ENCODE measurements around the gene KLK3.
"Not testable (repeated sequence)": the region's sequence is repeated elsewhere in the genome, so short reads cannot be mapped to it uniquely, and the experiment has no call there.

Gene KLK3

DNA sequence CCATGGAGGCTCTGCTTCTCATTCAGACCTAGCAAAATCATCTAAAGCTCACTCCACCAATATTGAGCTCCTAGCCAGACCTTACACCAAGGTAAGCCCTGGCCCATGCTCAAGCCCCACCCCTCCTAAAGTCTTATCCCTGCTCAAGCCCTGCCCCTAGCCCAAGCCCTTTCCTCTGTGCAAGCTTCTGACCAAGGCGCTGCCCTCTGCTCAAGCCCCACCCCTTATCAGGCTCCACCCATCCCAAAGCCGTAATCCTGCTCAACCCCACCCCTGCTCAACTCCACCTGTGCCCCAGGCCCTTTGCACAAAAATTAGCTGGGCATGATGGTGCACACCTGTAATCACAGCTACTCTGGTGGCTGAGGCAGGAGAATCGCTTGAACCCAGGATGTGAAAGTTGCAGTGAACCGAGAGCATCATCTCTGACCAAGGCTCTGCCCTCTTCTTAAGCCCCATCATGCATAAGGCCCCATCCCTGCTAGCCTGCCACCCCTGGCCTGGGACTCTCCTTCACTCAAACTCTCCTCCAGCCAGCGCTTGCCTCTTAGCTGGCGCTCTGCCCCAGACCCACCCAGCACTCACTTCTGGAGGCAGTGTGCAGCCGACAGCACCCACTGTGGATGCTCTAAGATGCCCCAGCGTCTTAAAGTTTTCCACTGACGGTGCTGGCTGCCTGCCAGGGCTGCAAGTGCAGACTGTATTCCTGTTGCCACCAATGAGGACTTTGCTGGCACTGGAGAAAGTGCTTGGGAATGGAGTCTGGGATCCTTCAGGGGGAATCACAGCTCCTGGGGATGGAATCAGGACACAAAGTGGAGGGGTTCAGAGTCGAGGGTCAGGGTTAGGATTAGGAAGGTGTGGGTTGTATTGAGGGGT lies 40.0 kb downstream of the KLK3 start:
- Histone ChIP-seq H3K9me3 (ENCODE audit: insufficient read depth, low read length) (peaks cover 23% of the 10 kb centered on the region; the same call in 1 of the 2 replicates), H3K36me3 (ENCODE audit: insufficient read depth, insufficient read length, low read length) (no peaks in the 10 kb centered on the region), H3K9ac (ENCODE audit: insufficient read length, low read depth) (no peak overlapping the region), H3K4me3 (ENCODE audit: insufficient read length, low read depth) (no peak overlapping the region), H3K4me1 (ENCODE audit: insufficient read depth, insufficient read length) (no peaks in the 10 kb centered on the region), H3K27me3 (ENCODE audit: insufficient read depth, insufficient read length) (no peaks in the 10 kb centered on the region)
- TF ChIP-seq SUZ12 (IDR thresholded peaks at IDR 0.05; ENCODE audit: extremely low read depth, insufficient read depth, insufficient read length): no peak
- TF ChIP-seq ZNF274 (IDR thresholded peaks at IDR 0.05; ENCODE audit: low read depth, low read length): no peak
- no peak for TF ChIP-seq YY1 (IDR thresholded peaks at IDR 0.05; ENCODE audit: insufficient read depth, insufficient read length)
- no peak for DNase-seq (ENCODE audit: low read depth, low spot score)

DNA sequence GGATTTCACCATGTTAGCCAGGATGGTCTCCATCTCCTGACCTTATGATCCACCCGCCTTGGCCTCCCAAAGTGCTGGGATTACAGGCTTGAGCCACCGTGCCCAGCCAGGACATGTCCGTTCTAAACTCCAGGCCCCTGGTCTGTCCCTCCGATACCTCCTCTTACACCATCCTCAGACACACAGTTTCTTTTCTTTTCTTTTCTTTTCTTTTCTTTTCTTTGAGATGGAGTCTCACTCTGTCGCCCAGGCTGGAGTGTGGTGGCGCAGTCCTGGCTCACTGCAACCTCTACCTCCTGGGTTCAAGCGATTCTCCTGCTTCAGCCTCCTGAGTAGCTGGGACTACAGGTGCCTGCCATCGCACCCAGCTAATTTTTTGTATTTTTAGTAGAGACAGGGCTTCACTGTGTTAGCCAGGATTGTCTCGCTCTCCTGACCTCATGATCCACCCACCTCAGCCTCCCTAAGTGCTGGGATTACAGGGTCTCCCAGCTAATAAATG lies 41.4 kb downstream of the KLK3 start:
- not testable (repeated sequence) for DNase-seq (ENCODE audit: low read depth, low spot score); H3K27me3 ChIP-seq (ENCODE audit: insufficient read depth, insufficient read length); H3K4me1 ChIP-seq (ENCODE audit: insufficient read depth, insufficient read length); H3K36me3 ChIP-seq (ENCODE audit: insufficient read depth, insufficient read length, low read length); H3K4me3 ChIP-seq (ENCODE audit: insufficient read length, low read depth); H3K9ac ChIP-seq (ENCODE audit: insufficient read length, low read depth)
- peaks cover 23% of the 10 kb centered on the region; the same call in 1 of the 2 replicates for H3K9me3 ChIP-seq (ENCODE audit: insufficient read depth, low read length)

DNA sequence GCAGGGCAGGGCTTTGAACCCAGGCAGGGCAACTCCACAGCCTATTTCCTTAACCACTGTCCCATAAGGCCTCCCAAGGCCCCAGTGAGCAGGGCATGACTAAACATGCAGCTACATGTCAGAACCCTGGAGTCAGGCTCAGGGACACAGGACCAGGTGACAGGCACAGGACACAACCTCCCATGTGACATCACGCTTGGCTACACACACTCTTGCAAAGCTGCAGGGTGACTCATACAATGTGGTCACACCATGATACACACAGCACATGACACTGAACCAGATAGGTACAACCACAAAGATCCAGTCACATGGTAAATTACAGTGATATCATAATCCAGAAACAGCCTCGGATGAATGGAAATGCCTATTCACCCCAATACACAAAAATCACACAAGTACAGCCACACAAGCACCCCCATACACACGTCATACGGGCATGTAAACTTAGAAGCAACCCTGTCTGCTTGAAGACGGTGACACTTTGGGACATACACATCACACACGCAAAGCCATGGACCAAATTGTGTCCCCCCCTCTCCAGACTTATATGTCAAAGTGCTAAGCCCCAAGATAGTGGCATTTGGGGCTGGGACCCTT lies 42.0 kb downstream of the KLK3 start:
- no peak overlapping the region for H3K9ac ChIP-seq (ENCODE audit: insufficient read length, low read depth)
- TF ChIP-seq ZNF274 (IDR thresholded peaks at IDR 0.05; ENCODE audit: low read depth, low read length) (no peak), YY1 (IDR thresholded peaks at IDR 0.05; ENCODE audit: insufficient read depth, insufficient read length) (no peak), SUZ12 (IDR thresholded peaks at IDR 0.05; ENCODE audit: extremely low read depth, insufficient read depth, insufficient read length) (no peak)
- H3K4me3 ChIP-seq (ENCODE audit: insufficient read length, low read depth): no peak overlapping the region
- no peak for DNase-seq (ENCODE audit: low read depth, low spot score)
- H3K27me3 ChIP-seq (ENCODE audit: insufficient read depth, insufficient read length): no peaks in the 10 kb centered on the region
- H3K36me3 ChIP-seq (ENCODE audit: insufficient read depth, insufficient read length, low read length): no peaks in the 10 kb centered on the region
- peaks cover 23% of the 10 kb centered on the region; the same call in 1 of the 2 replicates for H3K9me3 ChIP-seq (ENCODE audit: insufficient read depth, low read length)
- no peaks in the 10 kb centered on the region for H3K4me1 ChIP-seq (ENCODE audit: insufficient read depth, insufficient read length)

- Histone ChIP-seq H3K4me3 (ENCODE audit: insufficient read length, low read depth) (no peak overlapping the region), H3K27me3 (ENCODE audit: insufficient read depth, insufficient read length) (no peaks in the 10 kb centered on the region), H3K9ac (ENCODE audit: insufficient read length, low read depth) (no peak overlapping the region), H3K9me3 (ENCODE audit: insufficient read depth, low read length) (peaks cover 23% of the 10 kb centered on the region; the same call in 1 of the 2 replicates), H3K36me3 (ENCODE audit: insufficient read depth, insufficient read length, low read length) (no peaks in the 10 kb centered on the region), H3K4me1 (ENCODE audit: insufficient read depth, insufficient read length) (no peaks in the 10 kb centered on the region)
- no peak for DNase-seq (ENCODE audit: low read depth, low spot score)
- TF ChIP-seq YY1 (IDR thresholded peaks at IDR 0.05; ENCODE audit: insufficient read depth, insufficient read length) (no peak), ZNF274 (IDR thresholded peaks at IDR 0.05; ENCODE audit: low read depth, low read length) (no peak), SUZ12 (IDR thresholded peaks at IDR 0.05; ENCODE audit: extremely low read depth, insufficient read depth, insufficient read length) (no peak)
These were observed 42.5 kb downstream of the KLK3 start for GRCh38 chr19:50897191-50897607.

DNA sequence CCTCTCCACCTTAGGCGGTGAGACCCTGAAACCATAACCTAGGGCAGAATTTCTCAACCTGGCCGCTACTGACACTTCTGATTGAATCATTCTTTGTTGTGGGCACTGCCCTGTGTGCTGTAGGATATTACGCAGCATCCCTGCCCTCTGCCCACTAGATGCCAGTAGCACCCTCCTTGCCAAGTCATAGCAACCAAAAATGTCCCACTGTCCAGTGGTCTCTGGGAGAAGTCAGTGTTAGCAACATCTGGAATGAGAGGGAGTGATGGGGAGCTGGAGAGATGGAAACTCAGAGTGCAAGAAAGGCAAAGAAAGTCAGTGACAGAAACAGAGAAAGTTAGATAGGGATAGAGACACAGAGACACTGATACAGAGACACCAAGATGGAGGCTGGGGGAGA lies 42.9 kb downstream of the KLK3 start:
- peaks cover 23% of the 10 kb centered on the region; the same call in 1 of the 2 replicates for H3K9me3 ChIP-seq (ENCODE audit: insufficient read depth, low read length)
- DNase-seq (ENCODE audit: low read depth, low spot score): no peak
- H3K36me3 ChIP-seq (ENCODE audit: insufficient read depth, insufficient read length, low read length): no peaks in the 10 kb centered on the region
- H3K4me3 ChIP-seq (ENCODE audit: insufficient read length, low read depth): no peak overlapping the region
- no peaks in the 10 kb centered on the region for H3K27me3 ChIP-seq (ENCODE audit: insufficient read depth, insufficient read length)
- no peak for TF ChIP-seq YY1 (IDR thresholded peaks at IDR 0.05; ENCODE audit: insufficient read depth, insufficient read length)
- TF ChIP-seq SUZ12 (IDR thresholded peaks at IDR 0.05; ENCODE audit: extremely low read depth, insufficient read depth, insufficient read length): no peak
- no peak for TF ChIP-seq ZNF274 (IDR thresholded peaks at IDR 0.05; ENCODE audit: low read depth, low read length)
- H3K4me1 ChIP-seq (ENCODE audit: insufficient read depth, insufficient read length): no peaks in the 10 kb centered on the region
- no peak overlapping the region for H3K9ac ChIP-seq (ENCODE audit: insufficient read length, low read depth)

GRCh38 chr19:50898018-50898417 lies 43.3 kb downstream of the KLK3 start:
- TF ChIP-seq YY1 (IDR thresholded peaks at IDR 0.05; ENCODE audit: insufficient read depth, insufficient read length) (no peak), SUZ12 (IDR thresholded peaks at IDR 0.05; ENCODE audit: extremely low read depth, insufficient read depth, insufficient read length) (no peak), ZNF274 (IDR thresholded peaks at IDR 0.05; ENCODE audit: low read depth, low read length) (no peak)
- Histone ChIP-seq H3K4me1 (ENCODE audit: insufficient read depth, insufficient read length) (no peaks in the 10 kb centered on the region), H3K9me3 (ENCODE audit: insufficient read depth, low read length) (peaks cover 20% of the 10 kb centered on the region; the same call in 1 of the 2 replicates), H3K9ac (ENCODE audit: insufficient read length, low read depth) (no peak overlapping the region), H3K36me3 (ENCODE audit: insufficient read depth, insufficient read length, low read length) (no peaks in the 10 kb centered on the region), H3K27me3 (ENCODE audit: insufficient read depth, insufficient read length) (no peaks in the 10 kb centered on the region), H3K4me3 (ENCODE audit: insufficient read length, low read depth) (no peak overlapping the region)
- no peak for DNase-seq (ENCODE audit: low read depth, low spot score)

DNA sequence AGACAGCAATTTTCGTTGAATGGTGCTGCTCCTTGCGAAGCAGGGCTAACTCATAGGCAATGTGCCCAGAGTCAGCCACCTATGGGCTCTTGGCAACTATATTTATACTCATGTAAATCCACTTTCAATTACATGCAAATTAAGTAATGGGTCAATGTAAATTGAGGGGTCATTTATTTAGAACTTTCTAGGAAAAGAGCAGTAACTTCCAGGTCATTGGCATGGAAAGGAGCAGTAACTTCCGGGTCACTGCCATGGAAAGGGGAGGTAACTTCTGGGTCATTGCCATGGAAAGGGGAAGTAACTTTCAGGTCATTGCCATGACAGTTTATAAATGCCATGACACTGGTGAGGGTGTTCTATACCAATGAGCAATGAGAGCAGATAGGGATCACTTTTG lies 44.9 kb downstream of the KLK3 start:
- Histone ChIP-seq H3K4me3 (ENCODE audit: insufficient read length, low read depth) (no peak overlapping the region), H3K4me1 (ENCODE audit: insufficient read depth, insufficient read length) (no peaks in the 10 kb centered on the region), H3K36me3 (ENCODE audit: insufficient read depth, insufficient read length, low read length) (no peaks in the 10 kb centered on the region), H3K9ac (ENCODE audit: insufficient read length, low read depth) (no peak overlapping the region), H3K9me3 (ENCODE audit: insufficient read depth, low read length) (peaks cover 10% of the 10 kb centered on the region; the same call in 1 of the 2 replicates), H3K27me3 (ENCODE audit: insufficient read depth, insufficient read length) (no peaks in the 10 kb centered on the region)
- no peak for DNase-seq (ENCODE audit: low read depth, low spot score)
- no peak for TF ChIP-seq ZNF274 (IDR thresholded peaks at IDR 0.05; ENCODE audit: low read depth, low read length)
- TF ChIP-seq YY1 (IDR thresholded peaks at IDR 0.05; ENCODE audit: insufficient read depth, insufficient read length): no peak
- no peak for TF ChIP-seq SUZ12 (IDR thresholded peaks at IDR 0.05; ENCODE audit: extremely low read depth, insufficient read depth, insufficient read length)

Measured in NT2/D1 (cell line).